Bronchial epithelial cell (primary cell): Measurements from ENCODE around the gene SLC7A9. TPM values are rescaled to one million over a fixed set of nuclear protein-coding genes. Genes with fewer than 3 reads are reported as not detected.

Experiments used
- DNase-seq: peaks from one replicate; pipeline ENCODE4 v3.0.0-alpha.2; 2010; ENCODE audit warnings: low read depth
- FAIRE-seq: peaks from 2 replicates; lab custom pipeline; 2011; peaks lifted over from hg19 to GRCh38; lab: Jason Lieb, UNC
- H3K27me3 ChIP-seq: 2 replicates; pipeline ENCODE4 v1.5.1; 2011; ENCODE audit warnings: low read length; ENCODE audit not compliant: control insufficient read depth, insufficient read depth
- H3K36me3 ChIP-seq: 2 replicates; pipeline ENCODE4 v1.5.1; 2011; ENCODE audit warnings: low read length; ENCODE audit not compliant: control insufficient read depth, insufficient read depth
- H3K4me3 ChIP-seq: 2 replicates; pipeline ENCODE4 v1.5.1; 2011; ENCODE audit warnings: mild to moderate bottlenecking, low read depth, low read length, control low read depth
- CTCF ChIP-seq: IDR thresholded peaks from 2 replicates; pipeline ENCODE4 v1.5.1; 2011; ENCODE audit warnings: mild to moderate bottlenecking, moderate library complexity, low read length, control low read depth, inconsistent platforms; ENCODE audit not compliant: insufficient read depth, severe bottlenecking
- total RNA-seq: library from RNA; depleted of rRNA; stranded (reverse); fragments of >200 nt; gene quantifications from 2 replicates; pipeline ENCODE4 v1.2.1, GENCODE V29; 2014

SLC7A9 gene
- total RNA-seq, 1 donor from 2014 or later = under 0.01 TPM

GRCh38 chr19:32812571-32812970, 57.0 kb downstream of the SLC7A9 start:
- Histone ChIP-seq H3K4me3 (no peak overlapping the region), H3K36me3 (no peaks in the 10 kb centered on the region), H3K27me3 (no peaks in the 10 kb centered on the region)
- FAIRE-seq = no peak
- DNase-seq = no peak
- no peak for TF ChIP-seq CTCF

GRCh38 chr19:32812036-32812435, 57.5 kb downstream of the SLC7A9 start:
- Histone ChIP-seq H3K27me3 (no peaks in the 10 kb centered on the region), H3K36me3 (no peaks in the 10 kb centered on the region), H3K4me3 (no peak overlapping the region)
- no peak for TF ChIP-seq CTCF
- FAIRE-seq (no peak), DNase-seq (no peak)

GRCh38 chr19:32811151-32811550, 58.4 kb downstream of the SLC7A9 start:
- DNase-seq (no peak), FAIRE-seq (no peak)
- Histone ChIP-seq H3K27me3 (no peaks in the 10 kb centered on the region), H3K4me3 (no peak overlapping the region), H3K36me3 (no peaks in the 10 kb centered on the region)
- no peak for TF ChIP-seq CTCF

GRCh38 chr19:32810452-32810851, 59.1 kb downstream of the SLC7A9 start:
- FAIRE-seq (no peak), DNase-seq (no peak)
- no peak for TF ChIP-seq CTCF
- no peaks in the 10 kb centered on the region for H3K27me3 ChIP-seq
- no peak overlapping the region for H3K4me3 ChIP-seq
- H3K36me3 ChIP-seq = no peaks in the 10 kb centered on the region

- DNase-seq (no peak), FAIRE-seq (no peak)
- TF ChIP-seq CTCF = no peak
- H3K36me3 ChIP-seq = no peaks in the 10 kb centered on the region
- H3K4me3 ChIP-seq = no peak overlapping the region
- H3K27me3 ChIP-seq = no peaks in the 10 kb centered on the region
Measured at GRCh38 chr19:32809754-32810153, 59.8 kb downstream of the SLC7A9 start.

- FAIRE-seq (no peak), DNase-seq (no peak)
- H3K4me3 ChIP-seq = no peak overlapping the region
- H3K27me3 ChIP-seq = no peaks in the 10 kb centered on the region
- H3K36me3 ChIP-seq = no peaks in the 10 kb centered on the region
- TF ChIP-seq CTCF = no peak
Measured at GRCh38 chr19:32809254-32809653, 60.3 kb downstream of the SLC7A9 start.
